Measurements from ENCODE around the gene SFT2D3. TPM values are rescaled to one million over a fixed set of nuclear protein-coding genes. Genes with fewer than 3 reads are reported as not detected.

The SFT2D3 gene
- total and polyA plus RNA-seq, 2 of the 8 experiments (the other 6 are each of a cell fraction or from before 2014, with no cell fraction given): 7.3 to 10.3 TPM

GRCh38 chr2:127664065-127664894 is 37.0 kb upstream of the SFT2D3 start:
- H2AFZ ChIP-seq (ENCODE audit: low read length): peak overlapping the region; percentile 91; the same call in 1 of the 2 replicates
- no peaks in the 10 kb centered on the region for H3K36me3 ChIP-seq (ENCODE audit: control insufficient read depth in 2 of 4, insufficient read depth in 4 of 4, low read length in 3 of 4)
- H3K27ac ChIP-seq (ENCODE audit: low read depth, low read length): no peak overlapping the region
- peak overlapping the region; percentile 63 for H3K4ac ChIP-seq (replicated peaks; ENCODE audit: insufficient read length, low read depth, low read length)
- peak overlapping the region; percentile 83; the same call in 1 of the 2 replicates for H3K18ac ChIP-seq (ENCODE audit: extremely low read depth, low read length)
- H3K4me1 ChIP-seq (replicated peaks in 1 of 4; ENCODE audit: control insufficient read depth in 3 of 4, insufficient read depth in 4 of 4, low read length in 3 of 4): peaks cover 0 to 3% (median 0%) of the 10 kb centered on the region in 4 experiments; a peak in 3 of 7 replicates
- no peaks in the 10 kb centered on the region for H3K9me3 ChIP-seq (ENCODE audit: insufficient read depth in 2 of 2, low read depth in 1 of 2, low read length in 1 of 2)
- no peaks in the 10 kb centered on the region for H3K79me2 ChIP-seq (ENCODE audit: control insufficient read depth in 1 of 2, insufficient read depth in 2 of 2, low read length in 2 of 2)
- FAIRE-seq: no peak
- no peak overlapping the region for H2BK15ac ChIP-seq (ENCODE audit: low read length)
- peak overlapping the region; percentile 43 to 71 for H3K4me2 ChIP-seq (ENCODE audit: insufficient read depth in 1 of 2, low read depth in 2 of 2, low read length in 2 of 2)
- H3K79me1 ChIP-seq (ENCODE audit: low read depth, low read length): no peaks in the 10 kb centered on the region
- CTCF ChIA-PET (ENCODE audit: partially characterized antibody): interaction anchor here (0.6 to 2.6 kb wide), 8 partner anchors 12 to 245 kb away, joined by 3 to 11 read pairs (median 4); no protein-coding TSS in a partner anchor
- H3K23me2 ChIP-seq (ENCODE audit: low read depth, low read length): peaks cover 3% of the 10 kb centered on the region; the same call in 1 of the 2 replicates
- no peak overlapping the region for H4K91ac ChIP-seq (replicated peaks; ENCODE audit: insufficient read length, low read length)
- no peak for DNase-seq (ENCODE audit: low read depth in 1 of 2, low spot score in 2 of 2)
- H3K14ac ChIP-seq (ENCODE audit: insufficient read length): no peak overlapping the region
- TF ChIP-seq KDM4A (IDR thresholded peaks at IDR 0.05; ENCODE audit: low read depth, low read length, severe bottlenecking) (peak; percentile 89), RAD21 (IDR thresholded peaks at IDR 0.05 in 1 of 2, conservative IDR thresholded peaks at IDR 0.05 in 1 of 2; ENCODE audit: low read depth in 2 of 2, low read length in 2 of 2) (no peak), YY1 (IDR thresholded peaks at IDR 0.05; ENCODE audit: low read depth, low read length) (0 out of 2 replicates have a peak, but pooled peaks have one; percentile 36), SUZ12 (IDR thresholded peaks at IDR 0.05; ENCODE audit: low read length) (peak; percentile 63; the same call in 1 of the 2 replicates), EZH2 (IDR thresholded peaks at IDR 0.05; ENCODE audit: low read depth, low read length, severe bottlenecking) (peak; percentile 47), TAF7 (optimal IDR thresholded peaks at IDR 0.05; ENCODE audit: borderline replicate concordance, low read depth, low read length) (no peak)
- no peak overlapping the region for H2BK20ac ChIP-seq (ENCODE audit: low read length)
- H3K4me3 ChIP-seq (ENCODE audit: extremely low read depth in 1 of 4, insufficient read depth in 2 of 4, low read depth in 3 of 4, low read length in 4 of 4): peak overlapping the region; percentile 25 to 63 (median 45)
- no peak overlapping the region for H2BK5ac ChIP-seq (ENCODE audit: low read depth, low read length)
- peak overlapping the region in 2 of 4 experiments; percentile 20 to 67; a peak in 3 of 7 replicates for H3K9ac ChIP-seq (replicated peaks in 1 of 4; ENCODE audit: extremely low read depth in 1 of 4, low read depth in 3 of 4, low read length in 3 of 4)
- H3K23ac ChIP-seq (ENCODE audit: insufficient read length): no peak overlapping the region
- H3K27me3 ChIP-seq (replicated peaks in 1 of 4; ENCODE audit: control insufficient read depth in 3 of 4, extremely low read depth in 1 of 4, insufficient read depth in 3 of 4, low read length in 3 of 4): peaks cover 9 to 33% (median 25%) of the 10 kb centered on the region in 4 experiments
- no peak overlapping the region for H2BK120ac ChIP-seq (replicated peaks; ENCODE audit: low read depth, low read length)
- H3K56ac ChIP-seq (replicated peaks; ENCODE audit: insufficient read length, low read depth, low read length): no peak overlapping the region
- H4K5ac ChIP-seq (ENCODE audit: insufficient read length, low read depth, low read length): no peak overlapping the region
- H2BK12ac ChIP-seq (ENCODE audit: low read depth, low read length): no peak overlapping the region
- WGBS, 2 experiments (ENCODE audit: extremely low coverage in 1 of 2, insufficient coverage in 1 of 2, insufficient read length in 1 of 2, insufficient replicate concordance in 2 of 2, low coverage in 1 of 2, low lambda C conversion rate in 2 of 2, missing lambda C conversion rate in 1 of 2): 22% methylated on average over 34 of the region's 69 CpGs; no CpG with 5 or more reads in 1 of the 2 experiments
- peak overlapping the region; percentile 76; the same call in 1 of the 2 replicates for H4K8ac ChIP-seq (ENCODE audit: extremely low read depth, insufficient read depth, low read length)
- POLR2A ChIA-PET (ENCODE audit: partially characterized antibody): interaction anchor here (1.1 to 3.8 kb wide), 2 partner anchors 11 to 147 kb away, joined by 3 to 21 read pairs; partner anchors contain the start of genes LIMS2 and WDR33
- H4K20me1 ChIP-seq (replicated peaks in 1 of 2; ENCODE audit: control insufficient read depth in 1 of 2, insufficient read depth in 2 of 2, low read length in 2 of 2): no peaks in the 10 kb centered on the region
- no peak overlapping the region for H2AK5ac ChIP-seq (ENCODE audit: low read depth, low read length)

Data from H1 (cell line).